GM19351 (cell line): ENCODE measurements around the gene NAB2.

Source experiments
- ATAC-seq: cut with Tn5 transposase; IDR thresholded peaks from one replicate; pipeline ENCODE4 v1.9.1; 2021; ENCODE audit warnings: mild to moderate bottlenecking, moderate library complexity; ENCODE audit not compliant: unreplicated experiment

Gene NAB2

DNA sequence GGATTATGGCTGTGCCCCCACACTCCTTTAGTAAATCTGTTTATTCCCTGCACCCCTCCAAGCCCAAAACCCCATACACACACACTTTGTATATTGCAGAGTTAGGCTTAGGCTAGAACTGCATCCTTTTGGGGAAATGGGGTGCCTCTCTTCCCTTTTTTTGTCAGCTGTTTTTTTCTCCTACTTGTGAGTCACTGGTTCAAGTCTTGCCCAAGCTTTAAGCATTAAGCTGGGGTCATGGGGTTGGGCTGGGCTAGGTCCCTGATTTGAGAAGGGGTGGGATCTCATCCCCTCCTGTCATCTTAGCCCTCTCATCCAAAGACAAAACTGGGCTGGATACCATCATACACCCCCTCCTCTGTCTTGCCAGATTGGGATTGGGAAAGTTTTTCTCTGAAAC is 41.0 kb downstream of the NAB2 start:
- ATAC-seq = no peak

DNA sequence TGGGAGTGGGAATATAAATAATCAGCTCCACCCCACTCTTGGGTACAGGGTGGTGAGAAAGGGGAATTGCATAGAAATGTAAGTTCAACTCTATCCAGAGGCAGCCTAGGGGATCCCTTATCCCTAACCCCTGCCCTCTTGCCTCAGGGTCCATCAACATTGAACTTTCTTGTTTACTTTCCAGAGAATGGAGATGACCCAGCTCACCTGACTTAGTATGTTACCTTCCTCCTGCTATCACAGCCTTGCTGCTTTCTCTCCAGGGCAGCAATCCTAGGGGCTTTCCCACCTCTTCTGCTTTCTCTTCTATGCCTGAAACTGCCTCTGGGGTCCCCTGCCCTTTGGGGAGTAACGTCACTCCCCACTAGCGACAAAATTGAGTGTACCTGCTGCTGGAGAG is 42.0 kb downstream of the NAB2 start:
- no peak for ATAC-seq

DNA sequence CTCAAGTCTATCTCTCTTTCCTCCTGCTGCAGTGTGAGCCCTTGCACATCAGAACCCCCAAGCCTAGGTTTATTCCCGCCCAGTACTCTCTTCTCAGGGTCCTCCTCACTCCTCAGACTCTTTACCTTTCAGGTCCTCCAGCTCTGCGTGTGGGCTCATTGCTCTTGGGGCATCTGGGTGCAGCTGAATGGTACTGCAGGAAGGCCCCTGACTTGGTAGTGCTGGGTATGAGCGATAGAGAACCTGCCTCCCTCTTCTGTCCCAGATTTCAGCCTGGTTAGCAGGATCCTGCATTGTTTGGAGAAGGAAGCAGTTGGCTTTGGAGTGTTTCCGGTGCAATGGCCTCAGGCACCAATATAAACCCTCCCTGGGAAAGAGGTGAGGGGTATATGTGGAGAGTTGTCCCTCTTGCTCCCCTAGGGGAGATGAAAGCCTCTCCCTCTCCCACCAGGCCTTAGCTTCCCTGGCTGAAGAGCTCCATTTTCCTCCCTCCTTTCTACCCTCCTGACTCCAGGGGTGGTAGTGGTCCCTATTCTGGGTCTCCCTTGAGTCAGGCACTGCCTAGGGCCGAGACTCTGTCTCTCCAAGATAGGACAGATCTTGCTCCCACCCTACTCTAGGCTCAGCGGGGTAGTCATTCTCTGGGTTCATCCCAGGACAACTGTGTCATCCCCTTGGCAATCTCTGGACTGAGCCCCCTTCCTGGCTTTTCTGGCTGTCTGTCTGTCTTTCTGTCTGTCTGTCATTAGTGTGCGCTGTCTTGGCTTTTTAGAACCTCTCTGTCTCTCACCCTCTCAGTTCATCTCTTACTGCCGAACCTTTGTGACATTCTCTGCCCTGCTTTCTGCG is 43.2 kb downstream of the NAB2 start:
- no peak for ATAC-seq

DNA sequence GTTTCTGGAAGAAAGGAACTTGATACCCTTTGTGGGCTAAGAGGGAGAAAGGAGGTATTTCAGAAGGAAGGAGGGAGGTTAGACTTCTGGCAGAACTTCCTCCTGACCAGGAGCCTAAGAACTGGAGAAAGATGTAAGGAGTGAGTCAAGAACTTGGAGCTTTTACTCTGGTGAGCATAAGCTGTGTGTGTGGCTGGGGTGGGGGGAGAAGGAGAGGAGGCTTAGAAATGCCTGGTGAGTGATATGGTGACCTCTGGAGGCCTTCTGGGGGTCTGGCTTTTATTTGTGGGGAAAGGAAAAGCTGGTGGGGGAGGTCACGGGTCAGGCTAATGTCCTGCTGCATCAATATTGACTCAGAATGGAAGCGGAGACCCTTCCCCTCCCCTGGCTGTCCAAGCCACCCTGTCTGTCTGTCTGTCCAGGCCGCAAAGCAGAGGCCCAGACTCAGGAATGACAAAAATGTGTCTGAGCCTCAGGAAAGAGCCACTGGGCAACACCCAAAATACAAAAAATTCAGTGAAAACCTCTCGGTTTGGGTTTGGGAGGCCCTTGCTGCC is 44.2 kb downstream of the NAB2 start:
- ATAC-seq = no peak

DNA sequence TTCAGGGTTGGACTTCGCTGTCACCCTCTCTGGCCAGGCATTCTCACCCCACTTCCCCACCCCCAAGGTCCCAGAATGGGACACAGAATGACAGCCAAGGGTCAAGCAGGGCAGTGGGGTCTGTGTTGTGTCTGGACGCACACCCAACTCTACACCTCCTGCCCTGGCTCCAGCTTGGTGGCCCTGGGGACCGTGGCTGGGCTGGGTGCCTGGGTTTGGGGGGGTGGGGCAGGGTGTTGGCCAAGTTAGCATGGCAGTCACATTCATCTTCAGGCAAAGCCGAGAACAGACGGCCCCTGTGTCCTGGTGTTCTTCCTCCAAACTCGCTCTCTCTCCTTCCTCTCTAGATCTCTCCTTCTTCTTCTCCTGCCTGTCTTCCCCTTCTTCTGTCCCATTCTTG is 45.0 kb downstream of the NAB2 start:
- ATAC-seq = no peak

DNA sequence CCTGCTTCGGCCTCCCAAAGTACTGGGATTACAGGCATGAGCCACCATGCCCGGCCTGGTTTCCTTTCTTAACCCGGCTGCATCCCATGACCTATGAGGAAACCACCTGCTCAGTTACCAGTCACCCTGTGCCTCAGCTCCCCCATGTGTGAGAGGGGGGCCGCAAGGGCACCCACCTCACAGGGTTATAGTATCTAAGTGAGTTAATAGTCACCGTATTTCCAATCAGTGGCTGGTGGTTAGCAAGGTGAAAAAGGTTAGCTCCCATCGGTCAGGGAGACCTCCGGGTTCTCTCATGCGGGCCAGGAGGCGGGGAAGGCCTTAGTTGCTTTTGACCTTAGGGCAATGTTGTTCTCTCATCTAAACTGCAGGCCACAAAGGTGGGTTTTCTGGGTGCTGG is 46.0 kb downstream of the NAB2 start:
- no peak for ATAC-seq

DNA sequence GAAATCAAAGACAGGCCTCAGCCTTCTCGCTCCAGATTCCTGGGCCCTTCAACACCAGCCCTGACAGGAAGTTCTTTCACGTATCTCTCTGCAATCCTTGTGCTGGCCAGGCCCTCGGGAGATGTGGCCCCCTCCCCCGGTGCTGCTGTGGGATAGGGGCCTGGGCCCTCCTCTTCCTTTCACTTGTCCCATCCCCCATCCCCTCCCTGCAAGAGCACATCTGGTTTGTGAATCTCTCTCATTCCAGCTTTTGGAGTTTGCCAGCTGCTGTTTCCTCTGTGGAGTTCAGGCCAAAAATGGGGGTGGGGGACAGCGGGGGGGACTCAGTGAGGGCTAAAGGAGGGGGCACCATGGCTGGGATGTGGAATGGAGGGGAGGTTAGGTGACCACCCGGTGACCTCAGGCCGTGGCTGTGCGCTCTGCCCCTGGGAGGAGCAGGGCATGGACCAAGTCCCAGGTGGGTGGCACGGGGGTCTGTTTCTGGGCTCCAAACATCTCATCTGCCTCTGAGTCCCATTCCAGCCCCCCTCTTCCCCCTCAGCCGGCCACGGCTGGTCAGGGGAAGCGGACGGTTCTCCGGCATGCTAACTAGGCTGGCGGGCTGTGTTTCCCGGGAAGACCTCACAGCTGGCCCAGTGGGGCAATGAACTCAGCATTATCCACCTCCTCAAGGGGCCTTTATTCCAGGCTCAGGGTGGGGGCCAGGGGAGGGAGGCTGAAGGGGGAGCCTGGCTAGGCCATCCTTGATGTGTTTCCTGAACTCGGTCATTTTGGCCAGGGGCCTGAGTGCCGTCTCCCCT is 46.8 kb downstream of the NAB2 start:
- no peak for ATAC-seq

DNA sequence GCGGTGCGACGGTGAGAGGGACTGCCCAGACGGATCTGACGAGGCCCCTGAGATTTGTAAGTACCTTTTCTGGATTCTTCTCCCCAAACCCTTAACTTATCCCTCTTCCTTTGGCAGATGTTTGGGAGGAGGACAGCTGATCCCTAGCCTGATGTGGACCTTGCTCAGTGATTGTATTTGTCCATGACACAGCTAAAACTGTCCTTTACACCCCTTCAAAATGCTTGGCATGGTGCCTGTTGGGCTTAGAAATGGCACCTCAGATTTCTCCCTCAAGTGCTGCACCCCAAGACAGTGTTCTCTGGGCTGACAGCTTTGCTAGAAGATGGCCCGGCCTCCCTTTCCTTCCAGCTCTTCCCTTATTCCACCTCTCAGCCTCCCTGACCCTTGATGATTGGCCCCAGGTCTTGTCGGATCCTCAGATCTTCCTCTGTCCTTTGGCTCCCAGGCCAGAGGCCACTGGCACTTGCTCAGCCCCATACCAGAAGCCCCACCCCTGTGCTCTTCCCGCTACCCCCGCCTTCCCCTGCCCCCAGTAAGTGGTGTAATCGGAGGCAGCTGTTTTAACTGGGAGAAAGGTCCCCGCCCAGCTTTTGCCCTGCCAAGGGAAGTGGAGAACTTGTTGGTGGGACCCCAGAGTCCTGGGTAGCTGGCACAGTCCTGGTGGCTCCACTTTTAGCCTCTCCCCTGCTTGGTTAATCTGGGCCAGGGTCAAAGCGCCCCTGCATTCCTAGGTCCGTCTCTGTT is 49.8 kb downstream of the NAB2 start:
- no peak for ATAC-seq

DNA sequence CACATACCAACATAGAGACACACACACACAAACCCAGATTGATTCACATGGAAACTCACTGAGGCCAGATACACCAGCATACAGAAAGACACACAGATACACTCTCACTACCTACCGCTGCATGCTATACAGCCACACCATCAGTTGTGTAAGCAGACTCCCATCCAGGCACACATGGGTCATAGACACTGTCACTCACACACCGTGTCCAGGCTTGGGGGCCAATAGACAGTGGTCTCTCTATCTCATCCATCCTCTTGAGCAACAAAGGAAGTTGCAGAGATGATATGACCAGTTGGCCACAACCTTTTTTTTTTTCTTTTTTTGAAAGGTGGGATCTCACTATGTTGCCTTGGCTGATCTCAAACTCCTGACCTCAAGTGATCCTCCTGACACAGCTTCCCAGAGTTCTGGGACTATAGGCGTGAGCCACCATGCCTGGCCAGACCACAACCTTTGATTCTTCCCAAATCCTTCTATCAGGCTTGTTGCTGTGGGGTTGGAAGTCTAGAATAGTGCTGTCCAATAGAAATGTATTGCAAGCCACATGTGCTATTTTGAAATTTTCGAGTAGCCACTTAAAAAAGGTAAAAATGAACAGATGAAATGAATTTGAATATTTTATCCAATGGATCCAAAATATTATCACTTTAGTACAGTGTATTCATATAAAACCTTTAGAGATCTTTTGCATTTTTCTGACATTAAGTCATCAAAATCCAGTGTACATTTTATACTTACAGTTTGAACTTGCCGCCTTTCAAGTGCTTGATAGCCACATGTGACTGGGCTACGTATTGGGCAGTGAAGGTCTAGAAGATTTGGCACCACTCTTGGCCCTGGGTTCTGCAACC is 51.1 kb downstream of the NAB2 start:
- ATAC-seq = no peak

DNA sequence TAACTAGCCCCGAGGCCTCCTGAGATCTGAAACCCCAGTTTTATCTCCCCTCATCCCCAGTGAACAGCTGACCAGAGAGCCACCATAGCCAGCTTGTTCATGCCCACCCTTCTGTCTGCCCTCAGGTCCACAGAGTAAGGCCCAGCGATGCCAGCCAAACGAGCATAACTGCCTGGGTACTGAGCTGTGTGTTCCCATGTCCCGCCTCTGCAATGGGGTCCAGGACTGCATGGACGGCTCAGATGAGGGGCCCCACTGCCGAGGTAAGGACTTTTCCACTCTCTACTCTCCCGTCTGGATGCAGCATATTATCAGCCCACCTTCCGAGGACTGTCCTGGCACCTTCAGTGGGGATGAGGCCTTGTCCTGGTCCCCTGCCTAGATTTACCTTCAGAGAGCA is 52.3 kb downstream of the NAB2 start:
- no peak for ATAC-seq

DNA sequence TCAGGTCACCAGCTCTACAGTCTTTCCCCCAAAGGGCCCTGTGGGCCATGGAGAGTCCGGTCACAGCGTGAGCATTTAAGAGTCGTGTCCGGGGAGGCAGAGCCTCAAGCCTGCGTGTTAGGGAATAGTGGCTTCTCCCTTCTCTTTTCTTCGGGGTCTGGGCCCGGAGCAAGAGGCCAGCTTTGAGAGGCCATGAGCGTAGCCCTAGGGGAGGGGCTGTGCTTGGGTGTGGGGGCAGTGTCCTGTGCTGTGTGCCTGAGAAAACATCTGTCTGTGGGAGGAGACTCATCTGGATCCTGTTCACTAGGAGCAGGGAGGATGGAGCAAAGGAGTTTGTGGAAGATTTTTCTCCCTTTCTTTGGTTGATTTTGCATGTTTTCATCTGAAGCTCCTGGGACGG is 53.2 kb downstream of the NAB2 start:
- no peak for ATAC-seq

DNA sequence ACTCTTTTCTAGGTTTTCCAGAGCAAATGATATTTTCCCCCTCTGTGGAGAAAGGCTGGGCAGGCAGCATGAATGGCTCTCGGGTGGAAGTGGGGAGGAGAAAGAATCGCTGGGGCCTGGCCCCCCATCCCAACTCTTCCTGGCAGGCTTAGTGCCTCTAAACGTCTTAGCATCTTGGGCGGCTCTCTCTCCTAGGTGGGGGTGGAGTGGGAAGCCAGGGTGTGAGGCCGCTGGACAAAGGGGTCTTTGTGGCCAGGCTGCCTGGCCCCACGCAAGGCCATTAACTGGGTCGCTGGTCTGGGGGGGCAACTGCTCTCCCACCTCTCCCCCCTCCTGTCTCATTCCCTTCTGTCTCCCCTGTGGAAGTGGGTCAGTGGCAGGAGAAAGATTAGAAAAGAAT is 53.8 kb downstream of the NAB2 start:
- no peak for ATAC-seq

DNA sequence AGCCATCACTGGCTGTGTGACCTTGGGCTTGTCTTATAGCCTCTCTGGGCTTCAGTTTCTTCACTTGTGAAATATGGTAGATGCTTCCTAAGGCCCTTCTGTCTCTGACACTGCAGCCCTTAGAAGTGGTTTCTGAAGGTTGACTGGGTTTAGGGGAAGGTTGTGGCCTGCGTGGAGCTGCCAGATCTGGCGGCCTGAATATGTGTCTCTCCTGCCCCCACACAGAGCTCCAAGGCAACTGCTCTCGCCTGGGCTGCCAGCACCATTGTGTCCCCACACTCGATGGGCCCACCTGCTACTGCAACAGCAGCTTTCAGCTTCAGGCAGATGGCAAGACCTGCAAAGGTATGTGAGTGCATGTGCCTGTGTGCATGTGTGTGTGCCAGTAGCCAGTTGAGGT is 54.5 kb downstream of the NAB2 start:
- no peak for ATAC-seq
